Fibroblast of pulmonary artery (primary cell): ENCODE measurements around the gene TP73.
A peak's percentile ranks its signal among the peaks of the same experiment; 100 is the strongest.

Experiments used
- DNase-seq: peaks from one replicate; pipeline ENCODE4 v3.0.0-alpha.2; 2010; ENCODE audit warnings: low read depth
- H3K4me3 ChIP-seq: replicated peaks from 2 replicates; pipeline ENCODE4 v1.5.1; 2011; ENCODE audit warnings: low read depth, mild to moderate bottlenecking, control low read depth, low read length, moderate library complexity
- TF ChIP-seq, protein P1 (sequence below): IDR thresholded peaks from 2 replicates; pipeline ENCODE4 v1.5.1; 2011; ENCODE audit warnings: mild to moderate bottlenecking, control low read depth, low read length, inconsistent platforms; ENCODE audit errors: missing control alignments

Gene TP73

DNA sequence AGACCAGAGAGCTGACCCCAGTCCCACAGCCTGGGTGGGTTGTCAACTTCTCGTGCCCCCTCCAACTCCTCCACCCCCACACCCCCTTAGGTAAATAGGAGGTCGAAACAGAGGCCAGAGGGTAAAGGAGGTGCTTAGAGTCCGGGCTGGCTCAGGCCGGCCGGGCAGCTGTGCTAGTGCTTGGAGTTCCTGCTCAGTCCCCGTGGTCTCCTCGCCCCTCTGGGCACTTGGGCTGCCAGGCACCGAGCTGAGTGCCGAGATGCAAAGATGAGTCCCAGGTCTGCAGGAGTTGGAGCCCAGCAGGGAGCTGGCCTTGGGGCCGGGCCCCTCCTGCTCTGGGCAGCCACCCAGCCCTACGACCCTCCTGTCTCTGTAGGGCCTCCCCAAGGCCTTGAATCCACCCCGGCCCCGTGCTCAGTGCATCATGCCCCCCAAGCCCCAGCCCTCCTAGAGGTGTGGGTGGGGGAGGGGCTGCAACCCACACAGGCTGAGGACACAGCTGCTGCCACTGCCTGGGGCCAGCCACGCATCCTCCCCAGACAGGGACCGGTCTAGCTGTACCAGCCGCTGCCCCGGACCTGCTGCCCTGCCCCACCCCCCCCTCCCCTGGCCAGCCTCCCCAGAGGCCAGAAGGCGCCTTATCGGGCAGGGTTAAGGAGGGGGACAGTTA, 122.1 kb downstream of the TP73 start:
- DNase-seq: no peak
- TF ChIP-seq, protein P1, sequence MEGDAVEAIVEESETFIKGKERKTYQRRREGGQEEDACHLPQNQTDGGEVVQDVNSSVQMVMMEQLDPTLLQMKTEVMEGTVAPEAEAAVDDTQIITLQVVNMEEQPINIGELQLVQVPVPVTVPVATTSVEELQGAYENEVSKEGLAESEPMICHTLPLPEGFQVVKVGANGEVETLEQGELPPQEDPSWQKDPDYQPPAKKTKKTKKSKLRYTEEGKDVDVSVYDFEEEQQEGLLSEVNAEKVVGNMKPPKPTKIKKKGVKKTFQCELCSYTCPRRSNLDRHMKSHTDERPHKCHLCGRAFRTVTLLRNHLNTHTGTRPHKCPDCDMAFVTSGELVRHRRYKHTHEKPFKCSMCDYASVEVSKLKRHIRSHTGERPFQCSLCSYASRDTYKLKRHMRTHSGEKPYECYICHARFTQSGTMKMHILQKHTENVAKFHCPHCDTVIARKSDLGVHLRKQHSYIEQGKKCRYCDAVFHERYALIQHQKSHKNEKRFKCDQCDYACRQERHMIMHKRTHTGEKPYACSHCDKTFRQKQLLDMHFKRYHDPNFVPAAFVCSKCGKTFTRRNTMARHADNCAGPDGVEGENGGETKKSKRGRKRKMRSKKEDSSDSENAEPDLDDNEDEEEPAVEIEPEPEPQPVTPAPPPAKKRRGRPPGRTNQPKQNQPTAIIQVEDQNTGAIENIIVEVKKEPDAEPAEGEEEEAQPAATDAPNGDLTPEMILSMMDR: no peak
- H3K4me3 ChIP-seq: no peak overlapping the region

DNA sequence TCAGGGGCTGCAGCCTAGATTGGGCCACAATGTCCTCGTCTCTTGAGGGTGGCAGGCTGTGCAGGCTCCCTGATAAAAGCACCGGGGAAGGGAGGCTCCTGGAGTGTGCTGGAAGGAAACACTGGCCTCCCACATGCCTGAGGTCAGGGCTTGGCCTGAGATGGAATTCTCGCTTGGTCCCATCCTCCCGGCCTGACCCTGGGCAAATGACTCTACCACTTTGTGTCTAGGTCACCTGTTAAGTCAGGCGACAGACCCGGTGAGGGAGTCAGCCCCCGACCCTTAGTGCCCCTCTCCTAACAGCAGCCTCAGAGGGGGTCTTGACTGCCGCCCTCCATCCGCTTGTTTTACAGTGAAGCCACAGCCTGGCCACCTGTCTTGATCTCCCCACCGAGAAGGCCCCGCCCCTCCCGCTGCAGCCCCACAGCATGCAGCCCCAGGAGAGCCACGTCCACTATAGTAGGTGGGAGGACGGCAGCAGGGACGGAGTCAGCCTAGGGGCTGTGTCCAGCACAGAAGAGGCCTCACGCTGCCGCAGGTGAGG, 122.7 kb downstream of the TP73 start:
- TF ChIP-seq, protein P1: no peak
- H3K4me3 ChIP-seq: no peak overlapping the region
- peak; percentile 31 for DNase-seq

DNA sequence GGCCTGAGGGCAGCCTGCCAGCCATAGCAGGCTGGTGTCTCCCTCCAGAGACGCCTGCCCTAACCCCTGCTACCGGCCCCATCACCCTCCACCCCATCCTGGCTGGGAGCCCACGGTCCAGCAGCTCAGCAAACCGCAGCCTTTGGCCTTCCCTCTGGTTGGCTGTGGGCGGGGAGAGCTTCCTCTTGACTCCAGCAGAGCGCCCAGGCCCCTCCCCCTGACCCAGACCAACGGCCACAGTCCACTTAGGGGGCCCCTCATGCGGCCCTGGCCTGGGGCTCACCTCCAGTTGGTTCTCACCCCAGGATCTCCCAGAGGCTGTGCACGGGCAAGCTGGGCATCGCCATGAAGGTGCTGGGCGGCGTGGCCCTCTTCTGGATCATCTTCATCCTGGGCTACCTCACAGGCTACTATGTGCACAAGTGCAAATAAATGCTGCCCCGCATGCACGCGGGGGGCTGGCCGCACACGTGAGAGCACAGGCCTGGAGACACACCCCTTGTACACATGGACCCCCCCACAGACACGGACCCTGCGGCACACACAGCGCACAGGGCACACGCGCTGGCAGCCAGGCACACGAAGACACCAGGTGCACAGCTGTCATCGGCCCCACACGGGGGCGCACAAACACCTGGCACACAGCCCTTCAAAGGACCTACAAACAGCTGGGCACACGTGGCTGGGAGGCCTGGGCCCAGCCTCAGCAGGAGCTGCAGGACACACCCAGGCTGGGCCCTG, 123.3 kb downstream of the TP73 start:
- TF ChIP-seq, protein P1: no peak
- peak; percentile 64 for DNase-seq
- H3K4me3 ChIP-seq: no peak overlapping the region

DNA sequence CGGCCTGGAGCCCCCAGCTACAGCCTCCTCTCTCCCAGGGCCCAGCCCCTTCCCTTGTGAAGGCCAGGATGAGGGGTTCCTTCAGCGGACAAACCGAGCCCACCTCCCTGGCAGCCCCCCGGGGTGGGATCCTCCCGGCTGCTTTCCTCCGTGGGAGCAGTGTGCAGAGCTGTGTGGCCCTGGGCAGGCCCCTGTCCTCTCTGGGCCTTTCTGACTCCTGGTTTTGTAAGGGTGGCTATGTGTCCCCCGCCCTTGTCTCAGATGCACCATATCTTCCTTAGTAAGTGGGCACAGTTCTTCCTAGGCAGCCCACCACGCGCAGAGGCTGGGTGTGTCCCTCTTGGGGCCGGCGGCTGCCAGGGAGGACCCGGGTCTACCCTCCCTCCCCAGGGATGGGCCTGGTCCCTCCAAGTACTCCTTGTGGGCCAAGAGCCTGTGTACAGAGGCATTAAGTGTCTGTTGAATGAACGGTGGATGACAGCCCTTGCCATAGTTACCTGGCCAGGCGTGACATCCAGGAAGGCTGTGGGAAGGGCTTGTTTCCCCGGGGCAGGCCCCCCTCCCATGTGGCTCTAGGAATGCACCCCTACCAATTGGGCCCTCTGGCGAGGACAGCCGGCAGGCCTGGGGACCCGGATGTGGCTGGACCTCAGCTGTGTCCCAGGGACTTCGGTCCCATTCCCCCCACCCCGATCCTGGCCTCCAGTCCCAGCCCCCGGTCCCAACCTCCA, 124.1 kb downstream of the TP73 start:
- TF ChIP-seq, protein P1: no peak
- DNase-seq: no peak
- no peak overlapping the region for H3K4me3 ChIP-seq

DNA sequence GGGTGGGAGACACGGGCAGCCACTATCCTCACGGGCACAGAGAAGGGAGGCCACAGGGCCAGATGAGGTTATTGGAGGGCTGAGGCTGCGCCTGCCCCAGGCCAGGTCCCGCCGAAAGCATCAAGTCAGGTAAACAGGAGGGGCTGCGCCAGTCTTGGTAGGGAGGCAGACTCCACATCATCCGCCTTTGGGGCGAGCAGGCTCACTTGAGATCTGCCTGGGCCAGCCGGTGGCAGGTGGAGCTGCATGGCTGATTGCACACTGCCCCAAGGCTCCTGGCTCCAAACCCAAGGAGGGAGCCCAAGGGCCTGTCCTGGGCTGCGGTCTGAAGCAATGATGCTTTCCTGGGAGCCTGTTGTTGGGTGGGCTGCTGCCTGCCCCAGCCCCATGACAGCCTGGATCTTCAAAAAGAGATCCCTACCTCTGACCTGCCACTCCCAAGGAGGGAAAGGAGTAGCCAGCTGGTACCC, 124.8 kb downstream of the TP73 start:
- DNase-seq: no peak
- no peak overlapping the region for H3K4me3 ChIP-seq
- TF ChIP-seq, protein P1: no peak

DNA sequence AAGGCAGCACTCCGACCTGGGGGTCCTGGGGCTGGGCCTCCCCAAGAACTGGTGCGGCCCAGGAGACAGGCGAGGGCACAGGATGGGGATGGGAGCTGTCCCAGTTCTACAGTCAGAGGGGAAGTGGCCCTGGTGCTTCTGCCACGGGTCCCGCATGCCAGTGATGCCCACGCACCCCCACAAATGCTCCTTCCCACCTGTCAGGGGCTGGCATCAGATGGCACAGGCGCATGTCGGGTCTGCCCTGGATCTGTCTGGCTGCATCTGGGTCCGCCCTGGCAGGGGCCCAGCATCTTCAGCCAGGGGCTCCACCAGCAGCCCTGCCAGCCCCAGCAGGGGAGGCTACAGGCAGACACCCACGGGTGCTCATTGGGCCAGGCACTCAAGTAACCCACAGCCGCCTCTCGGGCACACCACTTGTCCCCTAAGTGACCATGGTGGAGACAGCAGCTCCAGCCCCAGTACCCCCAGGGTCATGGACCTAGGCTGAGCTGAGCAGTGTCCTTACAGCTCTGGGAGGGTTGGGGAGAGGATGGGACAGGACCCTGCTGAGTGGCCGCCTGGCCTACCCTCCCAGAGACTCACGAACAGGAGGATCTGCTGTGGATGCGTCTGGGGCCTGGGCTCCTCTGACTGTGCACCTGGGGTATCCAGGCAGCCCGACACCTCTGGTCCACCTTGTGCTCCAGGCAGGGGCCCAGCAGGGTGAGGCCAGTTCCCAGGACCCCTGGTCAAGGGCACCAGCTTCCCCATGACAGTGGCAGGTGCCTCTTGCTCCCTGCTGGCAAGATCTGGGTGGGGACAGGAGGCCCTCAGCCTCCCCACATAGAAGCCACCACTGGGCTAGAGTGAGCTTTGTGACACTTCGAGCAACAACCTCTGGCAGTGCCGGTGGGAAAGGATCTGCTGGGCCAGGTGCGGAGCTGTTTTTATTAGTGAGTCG, 125.6 kb downstream of the TP73 start:
- TF ChIP-seq, protein P1: no peak
- no peak overlapping the region for H3K4me3 ChIP-seq
- DNase-seq: no peak
